GM20000 (cell line): ENCODE data around the gene ETV7.

Experiments
- DNase-seq: peaks from one replicate; pipeline ENCODE4 v3.0.0; 2012; ENCODE audit warnings: low spot score
- TF ChIP-seq, protein P1 (sequence below): IDR thresholded peaks from 2 replicates; pipeline ENCODE4 v1.5.1; 2012; ENCODE audit warnings: mild to moderate bottlenecking, control low read depth; ENCODE audit errors: extremely low read depth, missing control alignments

The ETV7 gene

DNA sequence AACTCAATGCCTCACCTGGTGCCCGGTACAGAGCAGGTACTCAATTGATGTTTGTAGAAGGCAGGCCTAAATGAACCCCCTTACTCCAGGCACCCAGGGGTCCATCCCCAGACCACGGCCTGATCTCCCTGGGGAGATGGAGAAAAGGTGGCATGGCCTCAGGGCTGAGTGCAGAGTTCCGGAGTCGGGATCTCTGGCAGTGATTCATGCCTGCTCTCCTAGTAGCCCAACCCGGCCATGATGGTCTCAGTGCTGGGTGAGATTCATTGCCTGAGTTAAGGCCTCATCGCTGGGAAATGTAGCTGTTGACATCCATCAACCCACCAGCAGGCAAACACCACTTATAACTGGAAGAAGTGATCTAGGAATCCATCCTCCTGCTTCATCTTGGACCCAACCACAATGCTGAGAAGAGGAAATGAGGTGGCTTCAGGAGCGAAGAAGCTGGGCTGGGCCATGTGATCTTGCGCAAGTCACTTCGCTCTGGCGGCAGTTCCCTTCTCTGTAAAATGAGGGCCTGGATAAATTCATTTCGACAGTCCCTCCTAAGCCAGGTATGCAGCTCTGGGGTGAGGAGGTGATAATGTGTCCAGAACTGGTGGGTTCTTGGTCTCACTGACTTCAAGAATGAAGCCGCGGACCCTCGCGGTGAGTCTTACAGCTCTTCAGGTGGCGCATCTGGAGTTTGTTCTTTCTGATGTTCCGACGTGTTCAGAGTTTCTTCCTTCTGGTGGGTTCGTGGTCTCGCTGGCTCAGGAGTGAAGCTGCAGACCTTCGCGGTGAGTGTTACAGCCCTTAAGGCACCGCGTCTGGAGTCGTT lies 24.7 kb downstream of the ETV7 start:
- DNase-seq: no peak
- TF ChIP-seq, protein P1, sequence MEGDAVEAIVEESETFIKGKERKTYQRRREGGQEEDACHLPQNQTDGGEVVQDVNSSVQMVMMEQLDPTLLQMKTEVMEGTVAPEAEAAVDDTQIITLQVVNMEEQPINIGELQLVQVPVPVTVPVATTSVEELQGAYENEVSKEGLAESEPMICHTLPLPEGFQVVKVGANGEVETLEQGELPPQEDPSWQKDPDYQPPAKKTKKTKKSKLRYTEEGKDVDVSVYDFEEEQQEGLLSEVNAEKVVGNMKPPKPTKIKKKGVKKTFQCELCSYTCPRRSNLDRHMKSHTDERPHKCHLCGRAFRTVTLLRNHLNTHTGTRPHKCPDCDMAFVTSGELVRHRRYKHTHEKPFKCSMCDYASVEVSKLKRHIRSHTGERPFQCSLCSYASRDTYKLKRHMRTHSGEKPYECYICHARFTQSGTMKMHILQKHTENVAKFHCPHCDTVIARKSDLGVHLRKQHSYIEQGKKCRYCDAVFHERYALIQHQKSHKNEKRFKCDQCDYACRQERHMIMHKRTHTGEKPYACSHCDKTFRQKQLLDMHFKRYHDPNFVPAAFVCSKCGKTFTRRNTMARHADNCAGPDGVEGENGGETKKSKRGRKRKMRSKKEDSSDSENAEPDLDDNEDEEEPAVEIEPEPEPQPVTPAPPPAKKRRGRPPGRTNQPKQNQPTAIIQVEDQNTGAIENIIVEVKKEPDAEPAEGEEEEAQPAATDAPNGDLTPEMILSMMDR: no peak

DNA sequence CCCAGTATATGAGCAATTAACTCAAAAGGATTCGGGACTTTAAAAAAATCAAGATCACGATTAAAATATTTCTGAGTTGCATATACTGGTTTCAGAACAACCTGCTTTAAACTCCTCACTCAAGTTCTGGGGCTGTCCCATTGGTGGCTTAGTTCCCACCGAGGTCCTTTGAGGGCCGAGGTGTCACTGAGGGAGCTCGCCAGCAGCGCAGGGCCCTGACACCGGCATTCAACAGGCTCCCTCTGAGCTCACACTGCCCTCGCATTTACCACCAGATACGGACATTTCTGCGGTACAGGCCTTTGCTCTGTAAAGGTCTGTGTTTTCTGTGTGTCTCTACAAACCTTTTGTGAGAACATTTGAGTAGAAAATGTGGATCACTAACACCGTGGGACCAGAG lies 26.4 kb downstream of the ETV7 start:
- TF ChIP-seq, protein P1: no peak
- DNase-seq: no peak

DNA sequence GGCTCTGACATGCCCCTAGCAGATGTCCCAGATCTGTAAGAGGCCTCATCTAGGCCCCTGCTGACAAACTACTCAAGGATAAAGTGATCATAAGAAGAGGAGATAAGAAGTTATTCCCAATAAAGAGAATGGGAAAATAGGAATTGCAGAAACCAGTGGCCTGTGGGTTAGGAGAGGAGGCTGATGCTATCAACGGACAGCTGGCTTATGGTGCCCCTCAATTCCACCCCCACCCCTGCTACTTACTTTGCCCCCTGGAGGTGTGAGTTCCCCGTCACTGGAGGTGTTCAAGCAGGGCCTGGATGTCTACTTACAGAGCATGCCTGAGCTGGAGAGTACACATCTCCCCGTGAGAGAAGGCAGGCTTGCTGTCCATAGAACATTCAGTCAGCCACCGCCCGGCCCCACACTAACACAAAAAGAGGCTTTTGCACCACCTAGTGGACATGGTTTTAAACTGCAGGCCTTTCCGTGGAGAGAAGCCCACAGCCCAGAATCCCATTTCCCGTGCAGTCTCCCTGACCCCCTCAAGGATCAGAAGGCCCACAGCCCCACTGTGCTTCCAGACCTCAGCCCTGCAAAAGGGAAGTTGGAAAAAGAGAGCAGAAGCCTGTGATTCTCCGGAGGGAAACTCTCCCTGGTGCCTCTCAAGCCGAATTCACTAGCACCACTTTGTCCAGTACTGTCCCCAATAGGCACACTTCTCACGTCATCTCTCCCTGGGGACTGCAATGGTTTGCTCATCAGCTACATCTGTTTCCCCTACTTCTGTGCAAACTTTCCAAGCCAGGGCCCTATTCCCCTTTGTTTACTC lies 27.0 kb downstream of the ETV7 start:
- TF ChIP-seq, protein P1: peak; percentile 52
- DNase-seq: peak; percentile 83

DNA sequence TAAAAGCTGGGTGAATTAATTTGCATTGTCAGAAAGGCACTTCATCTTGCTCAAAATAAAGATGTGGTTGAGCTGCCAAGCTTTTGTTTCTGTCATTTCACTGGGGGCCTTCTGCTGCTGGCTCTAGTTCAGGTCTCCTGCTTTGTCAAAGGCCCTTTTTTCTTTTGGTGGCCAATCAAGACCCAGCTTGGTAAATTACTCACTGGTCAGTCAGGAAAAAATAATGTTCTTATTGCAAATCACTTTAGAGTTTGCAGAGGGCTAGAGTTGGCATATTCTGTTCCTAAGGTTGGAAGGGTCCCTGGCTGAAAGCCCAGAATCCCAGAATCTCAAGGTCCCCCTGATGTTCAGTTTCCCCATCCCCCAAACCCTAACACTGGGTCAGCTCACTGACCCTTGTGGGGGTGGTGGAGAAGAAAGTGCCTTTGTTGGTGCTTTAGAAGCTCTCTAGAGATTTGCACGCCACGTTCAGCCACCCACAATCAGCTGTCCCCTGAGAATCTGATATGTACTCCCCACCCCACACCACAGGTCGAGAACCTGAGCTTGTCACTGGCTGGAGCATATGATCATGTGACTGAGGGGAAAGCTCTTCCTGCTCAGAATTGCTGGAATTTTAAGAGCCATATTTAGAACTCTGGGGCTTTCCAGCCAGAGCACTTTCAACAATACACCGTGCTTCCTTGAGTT lies 29.1 kb downstream of the ETV7 start:
- peak; percentile 54 for DNase-seq
- TF ChIP-seq, protein P1: no peak

DNA sequence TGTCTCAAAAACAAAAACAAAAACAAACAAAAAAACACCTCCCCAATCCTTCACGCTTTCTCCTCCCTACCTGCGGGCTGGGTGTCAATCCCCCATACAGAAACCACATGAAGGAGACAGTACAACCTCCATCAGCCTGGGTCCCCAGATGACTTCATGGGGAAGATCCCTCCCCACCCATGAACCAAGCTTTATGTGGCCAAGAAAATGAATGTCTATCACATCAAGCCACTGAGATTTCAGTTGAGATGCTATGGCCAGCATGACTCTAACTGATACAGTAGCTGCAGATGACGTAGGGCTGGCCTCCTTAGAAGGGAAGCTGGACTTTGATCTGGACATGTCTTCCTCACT lies 29.6 kb downstream of the ETV7 start:
- TF ChIP-seq, protein P1: no peak
- DNase-seq: peak; percentile 58

DNA sequence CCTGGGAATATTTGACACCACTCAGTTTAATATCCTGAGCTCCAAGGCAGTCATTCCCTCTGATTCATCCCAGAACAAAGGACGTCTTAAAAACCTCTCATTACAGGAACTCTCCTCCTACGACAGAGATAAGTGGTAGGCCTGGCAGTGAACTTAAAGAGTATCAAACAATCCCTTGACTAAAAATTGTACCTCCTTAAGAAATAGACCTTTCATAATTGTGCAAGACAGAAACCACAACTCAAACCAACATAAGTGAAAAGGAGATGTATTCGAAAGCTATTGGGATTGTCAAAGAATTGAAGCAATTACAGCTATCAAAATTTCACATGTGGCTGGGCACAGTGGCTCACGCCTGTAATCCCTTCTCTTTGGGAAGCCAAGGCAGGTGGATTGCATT lies 31.6 kb downstream of the ETV7 start:
- TF ChIP-seq, protein P1: no peak
- no peak for DNase-seq

DNA sequence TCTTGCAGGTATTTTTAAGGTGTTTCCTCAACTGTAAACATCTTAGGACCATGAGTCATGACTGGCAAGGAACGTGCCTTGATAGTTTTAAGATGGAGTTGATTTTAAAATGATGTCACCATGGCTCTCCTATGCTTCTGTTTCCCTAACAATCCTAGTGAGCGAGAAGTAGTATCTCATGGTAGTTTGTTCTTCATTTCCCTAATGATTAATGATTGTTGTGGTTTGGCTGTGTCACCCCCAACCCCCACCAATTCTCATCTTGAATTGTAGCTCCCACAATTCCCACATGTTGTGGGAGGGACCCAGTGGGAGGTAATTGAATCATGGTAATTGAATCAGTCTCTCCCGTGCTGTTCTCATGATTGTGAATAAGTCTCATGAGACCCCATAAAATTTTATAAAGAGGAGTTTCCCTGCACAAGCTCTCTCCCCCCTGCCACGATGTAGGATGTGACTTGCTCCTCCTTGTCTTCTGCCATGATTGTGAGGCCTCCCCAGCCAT lies 34.0 kb downstream of the ETV7 start:
- TF ChIP-seq, protein P1: no peak
- DNase-seq: no peak
